Measurements from ENCODE around the gene ZFYVE27.
A peak's percentile ranks its signal among the peaks of the same experiment; 100 is the strongest.

The ZFYVE27 gene

DNA sequence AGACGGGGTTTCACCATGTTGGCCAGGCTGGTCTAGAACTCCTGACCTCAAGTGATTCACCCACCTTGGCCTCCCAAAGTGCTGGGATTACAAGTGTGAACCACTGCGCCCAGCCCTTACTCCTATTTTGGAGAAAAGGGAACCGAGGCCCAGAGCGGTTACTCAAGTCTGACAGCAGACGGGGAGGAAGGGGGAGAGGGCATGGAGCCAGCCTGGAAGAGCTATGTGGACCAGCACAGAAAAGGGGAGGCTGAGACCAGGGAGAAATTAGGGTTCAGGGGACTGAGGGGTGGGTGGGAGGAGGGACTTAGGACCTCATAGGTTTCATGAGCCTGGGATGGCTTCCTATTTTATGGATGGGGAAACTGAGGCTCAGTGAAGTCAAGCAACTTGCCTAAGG, 33.3 kb downstream of the ZFYVE27 start:
- Mint-ChIP-seq H3K4me1 (peaks cover 10% of the 10 kb centered on the region), H3K9me3 (no peaks in the 10 kb centered on the region), H3K27me3 (peaks cover 27% of the 10 kb centered on the region), H3K36me3 (peaks cover 2% of the 10 kb centered on the region), H3K27ac (no peak overlapping the region), H3K4me3 (peak overlapping the region; percentile 73)

DNA sequence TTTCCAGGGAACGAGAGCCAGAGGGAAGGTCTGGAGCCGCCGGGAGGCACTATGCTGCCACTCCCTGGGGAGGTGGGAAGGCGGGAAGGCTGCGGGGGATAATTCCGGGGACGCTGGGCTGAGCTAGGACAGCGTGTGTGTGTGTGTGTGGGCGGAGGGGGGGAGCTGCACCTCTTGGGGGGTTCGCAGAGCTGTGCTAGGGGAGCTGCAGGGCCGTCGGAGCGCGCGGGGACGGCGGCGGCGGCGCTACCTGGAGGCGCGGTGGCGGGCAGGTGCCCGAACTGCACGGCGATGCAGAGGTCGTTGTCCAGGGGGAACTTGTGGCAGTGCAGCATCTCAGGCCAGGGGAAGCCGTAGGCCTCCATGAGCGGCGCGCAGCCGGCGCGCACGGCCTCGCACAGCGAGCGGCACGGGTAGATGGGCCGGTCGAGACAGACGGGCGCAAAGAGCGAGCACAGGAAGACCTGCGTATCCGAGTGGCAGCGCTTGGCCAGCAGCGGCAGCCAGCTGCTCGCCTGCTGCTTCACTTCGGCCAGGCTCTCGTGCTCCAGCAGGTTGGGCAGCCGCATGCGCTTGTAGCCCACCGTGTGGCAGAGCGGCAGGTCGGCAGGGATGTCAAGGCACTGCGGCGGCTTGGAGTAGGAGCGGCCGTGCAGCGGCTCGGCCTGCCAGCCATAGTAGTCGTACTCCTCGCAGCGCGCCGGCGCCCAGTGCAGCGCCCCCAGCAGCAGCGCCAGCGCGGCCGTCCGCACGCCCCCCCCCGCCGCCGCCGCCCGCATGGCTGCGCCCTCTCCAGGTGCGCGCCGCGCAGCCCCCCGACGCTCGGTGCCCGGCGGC, 34.3 kb downstream of the ZFYVE27 start:
- Mint-ChIP-seq H3K9me3 (no peaks in the 10 kb centered on the region), H3K27ac (no peak overlapping the region), H3K36me3 (peaks cover 2% of the 10 kb centered on the region), H3K4me3 (peak overlapping the region; percentile 77), H3K27me3 (peaks cover 27% of the 10 kb centered on the region), H3K4me1 (peaks cover 10% of the 10 kb centered on the region)

DNA sequence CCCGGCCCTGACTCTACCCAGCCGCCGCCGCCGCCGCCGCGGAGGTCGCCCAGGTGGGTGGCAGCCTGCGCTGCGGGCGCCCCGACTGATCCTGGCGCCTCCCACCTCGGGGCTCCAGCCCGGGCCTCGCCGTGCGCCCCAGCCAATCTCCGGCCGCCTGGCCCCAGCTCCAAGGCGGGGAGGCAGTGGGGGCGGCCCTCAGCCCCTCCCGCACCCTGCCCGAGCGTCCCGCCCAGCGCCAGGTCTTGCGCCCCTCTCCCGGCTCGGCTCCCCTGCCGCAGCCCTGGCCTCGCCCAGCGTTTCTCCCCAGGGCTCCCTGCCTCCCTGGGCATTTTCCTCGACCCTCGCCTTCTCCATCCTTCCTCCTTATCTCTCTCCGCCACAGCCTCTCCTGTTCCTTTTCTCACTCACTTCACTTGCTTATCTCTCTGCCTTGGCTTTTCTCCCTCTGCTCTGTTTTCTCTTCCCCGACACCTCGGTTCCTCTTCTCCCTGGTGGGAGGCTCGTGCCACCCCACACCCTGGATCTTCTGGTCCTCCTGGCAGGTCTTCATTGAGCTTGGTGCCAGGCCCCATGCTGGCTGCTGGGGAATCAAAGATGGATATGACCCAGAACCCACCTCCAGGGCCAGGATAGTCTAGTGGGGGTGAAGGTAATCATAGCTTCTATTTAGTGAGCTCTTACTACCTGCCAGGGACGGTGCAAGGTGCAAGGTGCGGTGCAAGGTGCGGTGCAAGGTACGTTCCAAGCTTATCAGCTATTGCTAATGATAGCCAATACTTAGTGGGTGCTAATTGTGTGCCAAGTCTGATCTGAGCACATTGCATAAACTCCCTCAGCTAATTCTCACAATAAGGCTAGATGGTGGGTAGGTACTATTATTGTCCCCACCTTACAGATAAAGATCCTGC, 35.2 kb downstream of the ZFYVE27 start, which contains the start of gene SFRP5:
Gene SFRP5 (minus strand): TSS at position 87 of the 911 bp plus-strand sequence. CDS start 166 bp downstream, outside the sequence.
- Mint-ChIP-seq H3K9me3 (no peaks in the 10 kb centered on the region), H3K27me3 (peaks cover 27% of the 10 kb centered on the region), H3K27ac (peak within 1 kb of the TSS; percentile 67), H3K4me3 (peak within 1 kb of the TSS; percentile 86), H3K36me3 (peaks cover 2% of the 10 kb centered on the region), H3K4me1 (peaks cover 10% of the 10 kb centered on the region)

DNA sequence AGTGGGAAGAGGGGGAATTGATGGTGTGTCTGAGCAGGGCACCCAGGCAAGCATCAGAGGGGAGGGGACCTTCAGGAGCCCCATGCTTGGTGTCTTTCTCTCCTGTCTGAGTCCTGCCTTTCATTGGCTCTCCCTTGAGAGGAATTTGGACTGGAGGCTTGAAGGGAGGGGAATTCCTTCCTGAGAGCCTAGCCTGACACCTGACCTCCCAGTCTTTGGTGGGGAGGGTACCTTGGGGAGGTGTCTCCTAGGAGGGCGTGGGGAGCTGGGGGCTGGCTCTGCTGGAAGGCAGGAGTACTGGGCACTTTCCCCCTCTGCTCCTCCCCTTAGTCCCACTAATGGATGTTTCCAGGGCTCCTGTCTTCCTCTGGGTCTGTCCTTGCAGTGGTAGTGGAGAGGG, 36.2 kb downstream of the ZFYVE27 start:
- peaks cover 10% of the 10 kb centered on the region for H3K4me1 Mint-ChIP-seq
- no peak overlapping the region for H3K4me3 Mint-ChIP-seq
- no peak overlapping the region for H3K27ac Mint-ChIP-seq
- H3K9me3 Mint-ChIP-seq: no peaks in the 10 kb centered on the region
- peaks cover 27% of the 10 kb centered on the region for H3K27me3 Mint-ChIP-seq
- H3K36me3 Mint-ChIP-seq: peaks cover 2% of the 10 kb centered on the region

DNA sequence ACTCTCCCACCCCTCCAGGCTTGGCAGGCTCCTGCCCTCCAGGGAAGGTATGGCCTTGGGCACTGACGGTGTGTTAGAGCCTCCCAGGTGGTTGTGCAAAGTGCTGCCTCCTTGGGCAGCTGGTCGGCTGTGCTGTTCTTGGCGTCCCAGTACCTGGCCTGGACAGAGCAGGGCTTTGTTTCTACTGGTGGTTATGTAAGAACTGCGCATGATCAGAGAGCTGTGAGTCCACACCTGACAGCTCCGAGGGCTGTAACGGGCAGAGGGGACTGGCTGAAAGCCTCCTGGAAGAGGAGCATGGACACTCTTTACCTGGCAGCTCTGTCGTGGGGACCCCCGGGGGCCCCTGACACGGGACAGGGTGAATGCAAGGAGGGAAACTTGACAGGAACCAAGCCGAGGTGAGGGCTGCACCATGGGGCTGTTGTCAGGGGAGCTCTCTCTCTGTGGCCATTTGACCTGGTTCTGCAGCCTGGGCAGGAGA, 37.9 kb downstream of the ZFYVE27 start:
- Mint-ChIP-seq H3K4me3 (no peak overlapping the region), H3K4me1 (peaks cover 10% of the 10 kb centered on the region), H3K36me3 (no peaks in the 10 kb centered on the region), H3K9me3 (no peaks in the 10 kb centered on the region), H3K27ac (no peak overlapping the region), H3K27me3 (peaks cover 20% of the 10 kb centered on the region)

DNA sequence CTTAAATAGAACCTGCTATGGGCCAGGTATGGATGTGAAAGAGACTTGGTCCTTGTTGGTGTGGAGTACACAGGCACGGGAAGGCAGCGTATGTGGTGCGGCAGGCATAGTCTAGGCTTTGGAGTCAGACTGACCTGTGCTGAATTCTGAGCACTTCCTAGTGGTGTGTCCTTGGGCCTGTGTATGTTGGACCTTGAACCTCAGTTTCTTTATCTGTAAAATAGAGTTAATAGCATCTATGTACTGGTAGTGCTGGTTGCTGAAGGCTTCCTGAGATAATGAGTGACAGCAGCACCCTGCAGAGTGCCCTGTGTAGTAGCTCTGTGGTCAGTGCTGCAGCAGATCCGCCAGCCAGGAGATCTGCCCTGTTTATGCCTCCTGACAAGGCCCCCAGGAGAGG, 40.2 kb downstream of the ZFYVE27 start:
- H3K9me3 Mint-ChIP-seq: no peaks in the 10 kb centered on the region
- H3K27ac Mint-ChIP-seq: no peak overlapping the region
- H3K27me3 Mint-ChIP-seq: peaks cover 6% of the 10 kb centered on the region

DNA sequence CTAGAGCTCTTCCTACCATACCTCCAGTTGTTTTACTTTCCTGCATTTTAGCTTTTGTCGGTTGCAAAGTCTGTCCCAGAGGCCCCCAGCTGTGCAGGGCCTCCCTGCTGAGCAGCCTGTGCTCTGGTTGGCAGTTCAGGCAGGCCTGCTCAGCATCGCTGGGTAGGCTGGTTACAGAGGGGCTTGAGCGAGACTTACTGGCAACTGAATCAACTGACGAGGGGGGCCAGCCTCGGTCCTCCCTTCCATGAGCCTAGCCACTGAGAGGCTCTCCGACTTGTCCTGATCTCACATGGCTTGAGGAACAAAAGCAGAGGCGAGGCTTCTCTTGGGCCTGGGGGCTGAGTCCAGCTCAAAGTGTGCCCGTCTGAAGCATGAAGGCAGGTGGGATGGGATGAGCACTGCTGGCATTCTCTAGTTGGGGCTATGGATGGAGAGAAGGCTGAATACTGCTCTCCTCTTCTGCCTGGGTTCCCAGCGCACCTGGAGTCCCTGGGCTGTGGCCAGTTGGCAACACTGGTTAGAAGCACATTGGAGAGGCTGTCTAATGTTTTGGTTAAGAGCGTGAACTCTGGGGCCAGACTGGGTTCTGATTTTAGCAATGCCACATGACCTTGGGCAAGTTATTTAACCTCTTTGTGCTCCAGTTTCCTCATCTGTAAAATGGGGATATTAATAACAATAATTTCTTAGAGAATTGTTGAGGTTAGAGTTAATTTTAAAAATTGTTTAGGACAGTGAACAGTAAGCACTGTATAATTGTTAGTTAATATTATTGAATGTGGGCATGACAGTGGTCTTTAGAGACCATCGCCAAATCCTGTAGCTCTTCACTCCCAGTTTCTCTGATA, 41.7 kb downstream of the ZFYVE27 start:
- no peak overlapping the region for H3K27ac Mint-ChIP-seq
- H3K36me3 Mint-ChIP-seq: no peaks in the 10 kb centered on the region
- H3K9me3 Mint-ChIP-seq: no peaks in the 10 kb centered on the region
- peaks cover 32% of the 10 kb centered on the region for H3K4me1 Mint-ChIP-seq
- H3K4me3 Mint-ChIP-seq: no peak overlapping the region
- H3K27me3 Mint-ChIP-seq: no peaks in the 10 kb centered on the region

More for the DNA sequence above, 40.2 kb downstream of the ZFYVE27 start:
- no peak overlapping the region for H3K4me3 Mint-ChIP-seq
- peaks cover 26% of the 10 kb centered on the region for H3K4me1 Mint-ChIP-seq
- H3K36me3 Mint-ChIP-seq: no peaks in the 10 kb centered on the region

DNA sequence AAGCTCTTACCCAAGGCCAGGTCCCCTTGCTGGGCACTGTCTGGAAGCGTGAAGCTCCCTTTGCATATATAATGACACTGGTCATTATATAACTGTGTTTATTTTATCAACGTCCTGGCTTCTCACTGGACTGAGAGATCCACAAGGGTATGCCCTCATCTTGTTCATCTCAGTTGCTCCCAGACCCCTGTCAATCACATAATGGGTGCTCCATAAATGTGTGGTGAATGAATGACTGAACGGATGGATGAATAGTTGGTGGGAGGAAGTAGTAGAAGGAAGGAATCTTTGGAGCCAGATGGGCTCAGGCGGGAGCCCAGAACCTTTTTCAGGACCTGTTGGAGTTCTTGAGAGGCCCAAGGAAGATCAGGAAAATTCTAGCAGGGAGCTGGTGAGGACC, 42.6 kb downstream of the ZFYVE27 start:
- no peak overlapping the region for H3K27ac Mint-ChIP-seq
- H3K27me3 Mint-ChIP-seq: no peaks in the 10 kb centered on the region
- no peaks in the 10 kb centered on the region for H3K9me3 Mint-ChIP-seq
- peaks cover 32% of the 10 kb centered on the region for H3K4me1 Mint-ChIP-seq
- no peak overlapping the region for H3K4me3 Mint-ChIP-seq
- H3K36me3 Mint-ChIP-seq: no peaks in the 10 kb centered on the region

DNA sequence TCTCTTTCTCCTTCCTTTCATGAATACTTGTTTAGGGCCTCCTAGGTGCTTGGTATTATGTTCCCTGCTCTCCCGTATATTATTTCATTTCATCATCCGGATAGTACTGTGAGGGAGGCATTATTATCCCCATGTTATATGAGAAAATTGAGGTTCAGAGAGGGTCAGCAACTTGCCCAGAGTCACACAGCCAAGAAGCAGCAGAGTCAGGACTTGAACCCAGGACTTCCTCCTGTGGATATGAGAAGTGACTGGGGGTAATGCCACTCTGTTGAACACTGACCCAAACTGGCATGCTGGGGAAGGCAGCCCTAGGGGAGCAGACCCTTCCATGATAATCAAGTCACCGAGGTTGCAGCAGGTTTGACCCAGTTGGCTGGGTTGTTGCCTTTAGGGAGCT, 43.0 kb downstream of the ZFYVE27 start:
- no peaks in the 10 kb centered on the region for H3K36me3 Mint-ChIP-seq
- no peak overlapping the region for H3K4me3 Mint-ChIP-seq
- no peaks in the 10 kb centered on the region for H3K9me3 Mint-ChIP-seq
- peaks cover 32% of the 10 kb centered on the region for H3K4me1 Mint-ChIP-seq
- no peak overlapping the region for H3K27ac Mint-ChIP-seq
- H3K27me3 Mint-ChIP-seq: no peaks in the 10 kb centered on the region

DNA sequence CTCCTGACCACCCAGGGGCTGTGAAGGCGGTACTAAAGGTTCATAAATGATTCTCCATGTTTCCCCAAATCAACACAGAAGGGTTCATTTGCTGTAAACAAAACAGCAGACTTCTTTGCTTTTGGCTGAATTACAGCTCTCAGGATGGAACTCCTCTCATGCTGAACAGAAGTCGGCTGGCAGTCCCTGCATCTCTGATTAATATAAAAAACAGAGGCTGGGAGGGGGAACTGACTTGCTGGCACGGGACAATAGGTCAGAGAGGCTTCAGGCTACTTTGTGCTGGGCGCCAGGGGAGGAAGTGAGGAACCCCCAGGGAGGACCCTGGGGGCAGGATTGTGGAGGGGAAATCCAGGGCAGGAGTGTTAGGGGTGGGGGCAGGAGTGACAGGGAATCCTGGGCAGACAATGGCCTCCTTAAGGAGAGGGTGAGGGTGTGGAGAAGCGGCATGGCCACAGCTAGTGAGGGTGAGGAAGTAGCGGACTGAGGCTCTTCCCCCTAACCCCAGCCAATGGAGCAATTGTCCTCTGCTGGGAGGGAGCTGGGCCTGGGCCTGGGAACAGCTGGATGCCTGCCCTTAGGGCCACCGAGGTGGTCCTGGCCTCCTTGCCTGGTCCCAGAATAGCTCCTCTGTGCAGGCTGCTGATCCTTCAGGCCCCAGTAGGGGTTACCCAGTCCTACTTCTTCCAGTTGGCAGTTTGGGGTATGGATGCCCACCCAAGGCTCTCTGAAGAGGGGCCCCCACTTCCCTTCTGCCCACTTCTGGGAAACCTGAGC, 44.1 kb downstream of the ZFYVE27 start:
- Mint-ChIP-seq H3K4me3 (peak overlapping the region; percentile 66), H3K27me3 (no peaks in the 10 kb centered on the region), H3K36me3 (no peaks in the 10 kb centered on the region), H3K4me1 (peaks cover 32% of the 10 kb centered on the region), H3K27ac (peak overlapping the region; percentile 88), H3K9me3 (no peaks in the 10 kb centered on the region)

DNA sequence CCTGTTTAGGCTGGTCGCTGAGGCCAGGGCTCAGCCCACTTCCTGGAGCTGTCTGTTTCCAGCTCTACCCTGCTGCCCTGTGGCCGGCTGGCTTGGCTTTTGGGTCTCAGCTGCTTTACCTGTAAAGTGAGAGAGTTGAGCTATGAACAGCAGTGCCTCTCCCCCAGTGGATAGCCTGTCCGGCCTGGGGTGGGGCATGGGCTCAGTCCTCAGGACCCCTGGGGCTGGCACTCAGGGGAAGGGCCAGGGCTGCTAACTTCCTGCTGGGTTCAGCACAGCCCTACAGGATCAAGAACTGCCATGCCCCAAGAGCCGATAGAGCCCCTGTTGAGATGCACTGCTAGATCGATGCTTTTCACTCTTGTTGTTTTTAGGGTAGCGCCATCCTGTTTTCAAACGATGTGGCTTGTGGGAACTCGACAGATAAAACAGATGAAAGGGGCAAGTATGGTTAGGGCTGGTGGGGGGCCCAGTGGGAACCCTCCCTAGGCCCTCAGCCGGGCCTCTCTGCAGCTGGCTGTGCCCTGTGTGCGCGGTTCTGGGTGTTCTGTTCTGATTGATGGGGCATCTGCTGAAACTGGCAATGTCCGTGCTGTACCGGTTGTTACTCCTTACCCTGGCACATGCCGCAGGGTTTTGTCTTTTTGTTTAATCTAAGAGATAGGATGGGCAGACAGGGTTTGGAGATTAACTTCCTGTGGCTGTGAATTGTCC, 44.8 kb downstream of the ZFYVE27 start:
- peak overlapping the region; percentile 66 for H3K4me3 Mint-ChIP-seq
- peak overlapping the region; percentile 88 for H3K27ac Mint-ChIP-seq

DNA sequence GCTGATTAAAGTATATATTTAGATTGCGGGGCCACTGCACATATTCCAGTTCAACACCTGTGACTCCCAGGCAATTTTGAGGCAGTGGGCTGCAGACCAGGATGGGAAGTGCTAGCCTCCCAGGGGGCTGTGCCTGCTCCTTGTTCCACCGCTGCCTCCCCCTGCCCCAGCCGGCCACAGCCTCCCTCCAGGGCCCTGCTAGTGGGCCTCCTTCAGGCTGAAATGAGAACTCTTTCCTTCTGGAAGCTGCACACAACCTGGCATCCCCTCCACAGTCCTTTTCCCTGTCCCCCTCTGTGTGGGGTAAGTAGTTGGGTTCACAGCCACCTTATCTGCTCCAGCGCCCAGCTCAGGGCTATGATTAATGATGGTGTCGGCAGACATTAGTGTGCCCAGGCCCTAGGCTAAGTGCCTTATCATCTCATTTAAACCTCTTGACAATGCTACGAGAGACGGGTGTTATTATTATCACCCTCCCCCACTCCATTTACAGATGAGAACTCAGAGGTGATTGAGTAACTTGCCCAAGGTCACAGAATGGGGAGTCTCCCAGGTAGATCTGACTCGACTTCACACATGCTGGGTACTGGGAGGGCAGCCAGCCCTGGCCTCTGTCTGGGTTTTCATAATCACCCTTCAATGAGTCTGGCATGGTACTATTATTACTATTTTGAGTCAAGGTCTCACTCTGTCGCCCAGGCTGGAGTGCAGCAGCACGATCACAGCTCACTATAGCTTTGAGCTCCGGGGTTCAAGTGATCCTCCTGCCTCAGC, 45.7 kb downstream of the ZFYVE27 start:
- Mint-ChIP-seq H3K9me3 (no peaks in the 10 kb centered on the region), H3K4me3 (peak overlapping the region; percentile 51), H3K27me3 (no peaks in the 10 kb centered on the region), H3K4me1 (peaks cover 32% of the 10 kb centered on the region), H3K36me3 (no peaks in the 10 kb centered on the region), H3K27ac (peak overlapping the region; percentile 88)

More for the DNA sequence above, 44.8 kb downstream of the ZFYVE27 start:
- no peaks in the 10 kb centered on the region for H3K36me3 Mint-ChIP-seq
- no peaks in the 10 kb centered on the region for H3K9me3 Mint-ChIP-seq
- H3K27me3 Mint-ChIP-seq: no peaks in the 10 kb centered on the region
- H3K4me1 Mint-ChIP-seq: peaks cover 32% of the 10 kb centered on the region

DNA sequence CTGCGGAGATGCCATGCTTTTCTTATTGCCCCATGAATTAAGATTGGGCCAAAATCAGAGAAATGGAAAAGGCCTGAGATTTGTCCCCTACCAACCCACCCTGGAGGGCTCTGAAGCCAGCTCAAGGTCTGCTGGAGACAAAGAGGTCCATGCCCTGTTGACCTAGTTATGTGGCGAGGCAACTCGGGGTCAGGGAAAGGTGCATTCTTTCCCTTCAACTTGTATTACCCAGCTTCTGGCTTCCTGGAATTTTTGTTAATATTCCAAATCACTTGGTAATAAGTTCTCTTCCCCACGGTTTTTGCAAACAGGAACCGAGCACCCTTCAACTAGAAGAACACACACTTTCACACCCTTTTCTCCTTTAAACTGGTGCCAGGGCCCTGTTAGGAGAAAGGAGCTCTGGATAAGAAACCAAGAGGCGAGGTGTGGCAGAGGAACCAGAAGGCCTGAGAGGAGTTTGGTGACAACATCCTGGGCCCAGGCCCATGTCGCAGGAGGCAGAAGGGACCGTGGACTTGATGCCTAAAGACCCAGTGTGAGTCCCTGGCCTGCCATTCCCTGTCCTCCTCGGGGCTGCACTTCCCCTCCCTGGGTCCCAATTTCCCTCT, 47.4 kb downstream of the ZFYVE27 start:
- no peaks in the 10 kb centered on the region for H3K36me3 Mint-ChIP-seq
- H3K9me3 Mint-ChIP-seq: no peaks in the 10 kb centered on the region
- no peak overlapping the region for H3K4me3 Mint-ChIP-seq
- H3K27ac Mint-ChIP-seq: no peak overlapping the region
- H3K27me3 Mint-ChIP-seq: no peaks in the 10 kb centered on the region
- peaks cover 32% of the 10 kb centered on the region for H3K4me1 Mint-ChIP-seq
